HG03565 (cell line): ENCODE data around the gene ALDH1B1.

Experiments used
- ATAC-seq: cut with Tn5 transposase; IDR thresholded peaks from one replicate; pipeline ENCODE4 v1.9.1; 2021; ENCODE audit warnings: mild to moderate bottlenecking, moderate library complexity; ENCODE audit not compliant: unreplicated experiment

ALDH1B1 gene

GRCh38 chr9:38392235-38393127 lies at the start of gene ALDH1B1:
Gene ALDH1B1 (plus strand): TSS chr9:38392702. CDS start chr9:38395749, 3,047 bp downstream.
- peak; percentile 98 for ATAC-seq

GRCh38 chr9:38343037-38343436 lies 49.5 kb upstream of the ALDH1B1 start:
- ATAC-seq, result no peak

GRCh38 chr9:38343552-38343951 lies 49.0 kb upstream of the ALDH1B1 start:
- no peak for ATAC-seq

- ATAC-seq, result no peak
These were observed 47.8 kb upstream of the ALDH1B1 start for GRCh38 chr9:38344566-38345324.

- ATAC-seq, result no peak
These were observed 46.4 kb upstream of the ALDH1B1 start for GRCh38 chr9:38345851-38346755.

- no peak for ATAC-seq
These were observed 45.7 kb upstream of the ALDH1B1 start for GRCh38 chr9:38346811-38347210.

GRCh38 chr9:38347271-38347671 lies 45.2 kb upstream of the ALDH1B1 start:
- no peak for ATAC-seq

GRCh38 chr9:38347946-38348345 lies 44.6 kb upstream of the ALDH1B1 start:
- ATAC-seq, result no peak

- ATAC-seq, result no peak
These were observed 42.0 kb upstream of the ALDH1B1 start for GRCh38 chr9:38350529-38350928.

GRCh38 chr9:38352530-38353328 lies 39.8 kb upstream of the ALDH1B1 start:
- no peak for ATAC-seq

GRCh38 chr9:38355115-38355514 lies 37.4 kb upstream of the ALDH1B1 start:
- ATAC-seq, result no peak

GRCh38 chr9:38355517-38356120 lies 36.9 kb upstream of the ALDH1B1 start:
- ATAC-seq, result no peak

- ATAC-seq, result no peak
These were observed 35.7 kb upstream of the ALDH1B1 start for GRCh38 chr9:38356851-38357250.

- no peak for ATAC-seq
These were observed 35.0 kb upstream of the ALDH1B1 start for GRCh38 chr9:38357350-38358114.

GRCh38 chr9:38358390-38359296 lies 33.9 kb upstream of the ALDH1B1 start:
- no peak for ATAC-seq

- no peak for ATAC-seq
These were observed 33.2 kb upstream of the ALDH1B1 start for GRCh38 chr9:38359297-38359653.

- ATAC-seq, result no peak
These were observed 32.7 kb upstream of the ALDH1B1 start for GRCh38 chr9:38359689-38360385.
